GM23338 (cell line): ENCODE results near the gene PTP4A2.

ENCODE experiments used
- CREB1 ChIP-seq: fragments of 250-450 bp; sonication (Bioruptor Pico); IDR thresholded peaks from 2 replicates; pipeline ENCODE4 v1.5.0; 2020; ENCODE audit warnings: low read depth, mild to moderate bottlenecking, moderate library complexity
- EZH2 ChIP-seq: fragments of 200-600 bp; sonication (generic); IDR thresholded peaks from one replicate; pipeline ENCODE4 v1.8.0; 2017; ENCODE audit warnings: antibody characterized with exemption, mild to moderate bottlenecking, low read depth; ENCODE audit not compliant: unreplicated experiment
- EZH2phosphoT487 ChIP-seq: fragments of 200-600 bp; sonication (generic); IDR thresholded peaks from one replicate; pipeline ENCODE4 v1.8.1; 2018; ENCODE audit warnings: antibody characterized with exemption; ENCODE audit not compliant: unreplicated experiment
- JUNB ChIP-seq: IDR thresholded peaks from one replicate; pipeline ENCODE4 v1.6.1; 2016; ENCODE audit warnings: antibody characterized with exemption; ENCODE audit not compliant: unreplicated experiment
- NANOG ChIP-seq: IDR thresholded peaks from 2 replicates; pipeline ENCODE4 v1.6.1; 2016; ENCODE audit warnings: antibody characterized with exemption, borderline replicate concordance
- POLR2AphosphoS5 ChIP-seq: IDR thresholded peaks from 2 replicates; pipeline ENCODE4 v1.6.1; 2016; ENCODE audit warnings: antibody characterized with exemption, low read depth
- REST ChIP-seq: IDR thresholded peaks from one replicate; pipeline ENCODE4 v1.6.1; 2018; ENCODE audit warnings: antibody characterized with exemption; ENCODE audit not compliant: unreplicated experiment
- STAT1 ChIP-seq: IDR thresholded peaks from one replicate; pipeline ENCODE4 v1.6.1; 2016; ENCODE audit warnings: antibody characterized with exemption; ENCODE audit not compliant: unreplicated experiment
- ZNF331 ChIP-seq: fragments of 250-450 bp; sonication (Bioruptor Pico); IDR thresholded peaks from 2 replicates; pipeline ENCODE4 v1.5.0; 2020; ENCODE audit warnings: low read depth, mild to moderate bottlenecking, moderate library complexity
- TF ChIP-seq, protein P1 (sequence below), 2 experiments: fragments of 200-600 bp in 1 of 2; sonication (generic) in 1 of 2; conservative IDR thresholded peaks; 2 replicates each; pipeline versions ENCODE4 v1.5.1 to v1.6.1; 2016 to 2017; ENCODE audit warnings: antibody characterized with exemption in 2 of 2, low read depth in 2 of 2, mild to moderate bottlenecking in 2 of 2, moderate library complexity in 1 of 2
- TF ChIP-seq, protein P2 (sequence below): fragments of 250-450 bp; sonication (Bioruptor Pico); IDR thresholded peaks from 2 replicates; pipeline ENCODE4 v1.5.0; 2020; ENCODE audit warnings: mild to moderate bottlenecking, moderate library complexity

DNA sequence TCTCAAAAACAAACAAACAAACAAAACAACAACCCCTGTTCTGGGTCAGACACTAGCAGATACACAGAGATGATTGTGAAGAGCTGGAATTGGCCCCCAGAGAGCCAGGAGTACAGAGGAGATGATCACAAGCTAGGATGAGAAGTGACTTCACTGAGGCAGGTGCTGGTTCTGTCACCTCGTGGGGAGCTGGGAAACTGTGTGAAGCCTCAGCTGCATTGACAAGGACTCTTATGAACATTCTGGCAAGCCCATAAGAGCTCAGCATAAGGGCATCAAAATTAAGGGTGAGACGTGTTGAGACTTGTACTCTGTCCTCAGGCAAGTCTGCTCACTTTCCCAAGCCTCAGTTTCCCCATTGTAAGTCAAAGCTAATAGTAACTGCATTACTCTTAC, 14.7 kb upstream of the PTP4A2 start:
- TF ChIP-seq, protein P1, sequence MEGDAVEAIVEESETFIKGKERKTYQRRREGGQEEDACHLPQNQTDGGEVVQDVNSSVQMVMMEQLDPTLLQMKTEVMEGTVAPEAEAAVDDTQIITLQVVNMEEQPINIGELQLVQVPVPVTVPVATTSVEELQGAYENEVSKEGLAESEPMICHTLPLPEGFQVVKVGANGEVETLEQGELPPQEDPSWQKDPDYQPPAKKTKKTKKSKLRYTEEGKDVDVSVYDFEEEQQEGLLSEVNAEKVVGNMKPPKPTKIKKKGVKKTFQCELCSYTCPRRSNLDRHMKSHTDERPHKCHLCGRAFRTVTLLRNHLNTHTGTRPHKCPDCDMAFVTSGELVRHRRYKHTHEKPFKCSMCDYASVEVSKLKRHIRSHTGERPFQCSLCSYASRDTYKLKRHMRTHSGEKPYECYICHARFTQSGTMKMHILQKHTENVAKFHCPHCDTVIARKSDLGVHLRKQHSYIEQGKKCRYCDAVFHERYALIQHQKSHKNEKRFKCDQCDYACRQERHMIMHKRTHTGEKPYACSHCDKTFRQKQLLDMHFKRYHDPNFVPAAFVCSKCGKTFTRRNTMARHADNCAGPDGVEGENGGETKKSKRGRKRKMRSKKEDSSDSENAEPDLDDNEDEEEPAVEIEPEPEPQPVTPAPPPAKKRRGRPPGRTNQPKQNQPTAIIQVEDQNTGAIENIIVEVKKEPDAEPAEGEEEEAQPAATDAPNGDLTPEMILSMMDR (conservative IDR thresholded peaks at IDR 0.05; ENCODE audit: low read depth in 2 of 2) = no peak
- TF ChIP-seq EZH2 (no peak), REST (no peak), EZH2phosphoT487 (no peak), STAT1 (no peak), JUNB (no peak), NANOG (no peak), CREB1 (CRISPR knock-in tag) (no peak), POLR2AphosphoS5 (no peak), ZNF331 (CRISPR knock-in tag) (no peak)
- TF ChIP-seq, protein P2, sequence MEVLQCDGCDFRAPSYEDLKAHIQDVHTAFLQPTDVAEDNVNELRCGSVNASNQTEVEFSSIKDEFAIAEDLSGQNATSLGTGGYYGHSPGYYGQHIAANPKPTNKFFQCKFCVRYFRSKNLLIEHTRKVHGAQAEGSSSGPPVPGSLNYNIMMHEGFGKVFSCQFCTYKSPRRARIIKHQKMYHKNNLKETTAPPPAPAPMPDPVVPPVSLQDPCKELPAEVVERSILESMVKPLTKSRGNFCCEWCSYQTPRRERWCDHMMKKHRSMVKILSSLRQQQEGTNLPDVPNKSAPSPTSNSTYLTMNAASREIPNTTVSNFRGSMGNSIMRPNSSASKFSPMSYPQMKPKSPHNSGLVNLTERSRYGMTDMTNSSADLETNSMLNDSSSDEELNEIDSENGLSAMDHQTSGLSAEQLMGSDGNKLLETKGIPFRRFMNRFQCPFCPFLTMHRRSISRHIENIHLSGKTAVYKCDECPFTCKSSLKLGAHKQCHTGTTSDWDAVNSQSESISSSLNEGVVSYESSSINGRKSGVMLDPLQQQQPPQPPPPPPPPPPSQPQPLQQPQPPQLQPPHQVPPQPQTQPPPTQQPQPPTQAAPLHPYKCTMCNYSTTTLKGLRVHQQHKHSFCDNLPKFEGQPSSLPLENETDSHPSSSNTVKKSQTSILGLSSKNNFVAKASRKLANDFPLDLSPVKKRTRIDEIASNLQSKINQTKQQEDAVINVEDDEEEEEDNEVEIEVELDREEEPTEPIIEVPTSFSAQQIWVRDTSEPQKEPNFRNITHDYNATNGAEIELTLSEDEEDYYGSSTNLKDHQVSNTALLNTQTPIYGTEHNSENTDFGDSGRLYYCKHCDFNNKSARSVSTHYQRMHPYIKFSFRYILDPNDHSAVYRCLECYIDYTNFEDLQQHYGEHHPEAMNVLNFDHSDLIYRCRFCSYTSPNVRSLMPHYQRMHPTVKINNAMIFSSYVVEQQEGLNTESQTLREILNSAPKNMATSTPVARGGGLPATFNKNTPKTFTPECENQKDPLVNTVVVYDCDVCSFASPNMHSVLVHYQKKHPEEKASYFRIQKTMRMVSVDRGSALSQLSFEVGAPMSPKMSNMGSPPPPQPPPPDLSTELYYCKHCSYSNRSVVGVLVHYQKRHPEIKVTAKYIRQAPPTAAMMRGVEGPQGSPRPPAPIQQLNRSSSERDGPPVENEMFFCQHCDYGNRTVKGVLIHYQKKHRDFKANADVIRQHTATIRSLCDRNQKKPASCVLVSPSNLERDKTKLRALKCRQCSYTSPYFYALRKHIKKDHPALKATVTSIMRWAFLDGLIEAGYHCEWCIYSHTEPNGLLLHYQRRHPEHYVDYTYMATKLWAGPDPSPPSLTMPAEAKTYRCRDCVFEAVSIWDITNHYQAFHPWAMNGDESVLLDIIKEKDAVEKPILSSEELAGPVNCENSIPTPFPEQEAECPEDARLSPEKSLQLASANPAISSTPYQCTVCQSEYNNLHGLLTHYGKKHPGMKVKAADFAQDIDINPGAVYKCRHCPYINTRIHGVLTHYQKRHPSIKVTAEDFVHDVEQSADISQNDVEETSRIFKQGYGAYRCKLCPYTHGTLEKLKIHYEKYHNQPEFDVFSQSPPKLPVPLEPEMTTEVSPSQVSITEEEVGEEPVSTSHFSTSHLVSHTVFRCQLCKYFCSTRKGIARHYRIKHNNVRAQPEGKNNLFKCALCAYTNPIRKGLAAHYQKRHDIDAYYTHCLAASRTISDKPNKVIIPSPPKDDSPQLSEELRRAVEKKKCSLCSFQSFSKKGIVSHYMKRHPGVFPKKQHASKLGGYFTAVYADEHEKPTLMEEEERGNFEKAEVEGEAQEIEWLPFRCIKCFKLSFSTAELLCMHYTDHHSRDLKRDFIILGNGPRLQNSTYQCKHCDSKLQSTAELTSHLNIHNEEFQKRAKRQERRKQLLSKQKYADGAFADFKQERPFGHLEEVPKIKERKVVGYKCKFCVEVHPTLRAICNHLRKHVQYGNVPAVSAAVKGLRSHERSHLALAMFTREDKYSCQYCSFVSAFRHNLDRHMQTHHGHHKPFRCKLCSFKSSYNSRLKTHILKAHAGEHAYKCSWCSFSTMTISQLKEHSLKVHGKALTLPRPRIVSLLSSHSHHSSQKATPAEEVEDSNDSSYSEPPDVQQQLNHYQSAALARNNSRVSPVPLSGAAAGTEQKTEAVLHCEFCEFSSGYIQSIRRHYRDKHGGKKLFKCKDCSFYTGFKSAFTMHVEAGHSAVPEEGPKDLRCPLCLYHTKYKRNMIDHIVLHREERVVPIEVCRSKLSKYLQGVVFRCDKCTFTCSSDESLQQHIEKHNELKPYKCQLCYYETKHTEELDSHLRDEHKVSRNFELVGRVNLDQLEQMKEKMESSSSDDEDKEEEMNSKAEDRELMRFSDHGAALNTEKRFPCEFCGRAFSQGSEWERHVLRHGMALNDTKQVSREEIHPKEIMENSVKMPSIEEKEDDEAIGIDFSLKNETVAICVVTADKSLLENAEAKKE (CRISPR knock-in tag) = no peak
